H9 (cell line): ENCODE measurements around the gene DENND4B. TPM values are rescaled to one million over a fixed set of nuclear protein-coding genes. Genes with fewer than 3 reads are reported as not detected.

ENCODE experiments used
- DNase-seq: peaks from one replicate; pipeline ENCODE4 v3.0.0-alpha.2; 2017
- H2AFZ ChIP-seq: one replicate; pipeline ENCODE4 v1.6.1; 2013; ENCODE audit warnings: mild to moderate bottlenecking, low read length, control low read depth, moderate library complexity
- H2AK5ac ChIP-seq: 2 replicates; pipeline ENCODE4 v1.6.1; 2013; ENCODE audit warnings: low read length, control low read depth, mixed read lengths; ENCODE audit not compliant: insufficient read length
- H2BK120ac ChIP-seq: one replicate; pipeline ENCODE4 v1.6.1; 2013; ENCODE audit warnings: low read depth, mild to moderate bottlenecking, low read length, control low read depth, inconsistent platforms; ENCODE audit not compliant: poor library complexity, severe bottlenecking
- H2BK12ac ChIP-seq: 2 replicates; pipeline ENCODE4 v1.6.1; 2013; ENCODE audit warnings: low read length, control low read depth, mixed read lengths, low read depth; ENCODE audit not compliant: insufficient read length
- H2BK15ac ChIP-seq: 2 replicates; pipeline ENCODE4 v1.6.1; 2013; ENCODE audit warnings: low read depth, low read length, control low read depth
- H2BK20ac ChIP-seq: one replicate; pipeline ENCODE4 v1.6.1; 2013; ENCODE audit warnings: low read depth, mild to moderate bottlenecking, low read length, control low read depth, inconsistent platforms; ENCODE audit not compliant: poor library complexity, severe bottlenecking
- H2BK5ac ChIP-seq: 2 replicates; pipeline ENCODE4 v1.6.1; 2013; ENCODE audit warnings: low read length, control low read depth, mixed read lengths; ENCODE audit not compliant: insufficient read length
- H3K14ac ChIP-seq: 2 replicates; pipeline ENCODE4 v1.6.1; 2013; ENCODE audit warnings: low read length, control low read depth; ENCODE audit not compliant: insufficient read depth
- H3K18ac ChIP-seq: 2 replicates; pipeline ENCODE4 v1.6.1; 2013; ENCODE audit warnings: low read depth, mild to moderate bottlenecking, mixed read lengths, low read length, control low read depth; ENCODE audit not compliant: insufficient read length
- H3K23ac ChIP-seq: 2 replicates; pipeline ENCODE4 v1.6.1; 2013; ENCODE audit warnings: low read length, control low read depth, mixed read lengths, low read depth; ENCODE audit not compliant: insufficient read length
- H3K23me2 ChIP-seq: 2 replicates; pipeline ENCODE4 v1.6.1; 2013; ENCODE audit warnings: low read depth, mild to moderate bottlenecking, mixed read lengths, low read length, control low read depth; ENCODE audit not compliant: insufficient read length, poor library complexity, severe bottlenecking
- H3K27ac ChIP-seq: 2 replicates; pipeline ENCODE4 v1.5.1; 2013; ENCODE audit warnings: low read length, control low read depth, mixed read lengths, low read depth; ENCODE audit not compliant: insufficient read length
- H3K27me3 ChIP-seq: 2 replicates; pipeline ENCODE4 v1.6.1; 2013; ENCODE audit warnings: low read length, control low read depth, inconsistent platforms; ENCODE audit not compliant: insufficient read depth
- H3K4ac ChIP-seq: 2 replicates; pipeline ENCODE4 v1.6.1; 2013; ENCODE audit warnings: low read depth, mild to moderate bottlenecking, control low read depth, inconsistent platforms, low read length, moderate library complexity
- H3K4me1 ChIP-seq: 2 replicates; pipeline ENCODE4 v1.6.1; 2013; ENCODE audit warnings: low read length, control low read depth, inconsistent platforms; ENCODE audit not compliant: insufficient read depth
- H3K4me2 ChIP-seq: 2 replicates; pipeline ENCODE4 v1.6.1; 2013; ENCODE audit warnings: low read length, control low read depth, mixed read lengths; ENCODE audit not compliant: insufficient read length, insufficient read depth
- H3K56ac ChIP-seq: 2 replicates; pipeline ENCODE4 v1.6.1; 2013; ENCODE audit warnings: low read depth, mild to moderate bottlenecking, mixed read lengths, low read length, control low read depth; ENCODE audit not compliant: insufficient read length
- H3K79me1 ChIP-seq: 2 replicates; pipeline ENCODE4 v1.6.1; 2013; ENCODE audit warnings: low read depth, mild to moderate bottlenecking, moderate library complexity, low read length, control low read depth, inconsistent platforms; ENCODE audit not compliant: insufficient read depth, poor library complexity, severe bottlenecking
- H3K79me2 ChIP-seq: 2 replicates; pipeline ENCODE4 v1.6.1; 2013; ENCODE audit warnings: low read length, control low read depth, inconsistent platforms; ENCODE audit not compliant: insufficient read depth
- H3K9ac ChIP-seq: 2 replicates; pipeline ENCODE4 v1.6.1; 2013; ENCODE audit warnings: low read length, control low read depth, mixed read lengths; ENCODE audit not compliant: insufficient read length; ENCODE audit errors: extremely low read depth
- H3K9me3 ChIP-seq: one replicate; pipeline ENCODE4 v1.6.1; 2013; ENCODE audit warnings: low read depth, low read length, inconsistent platforms; ENCODE audit not compliant: control insufficient read depth
- H3T11ph ChIP-seq: one replicate; pipeline ENCODE4 v1.6.1; 2013; ENCODE audit warnings: mild to moderate bottlenecking, low read length, control low read depth, inconsistent platforms
- H4K20me1 ChIP-seq: one replicate; pipeline ENCODE4 v1.6.1; 2013; ENCODE audit not compliant: control insufficient read depth, insufficient read length, insufficient read depth
- H4K5ac ChIP-seq: 2 replicates; pipeline ENCODE4 v1.6.1; 2013; ENCODE audit warnings: low read depth, mild to moderate bottlenecking, mixed read lengths, low read length, control low read depth; ENCODE audit not compliant: insufficient read length
- H4K8ac ChIP-seq: replicated peaks from 2 replicates; pipeline ENCODE4 v1.6.1; 2013; ENCODE audit warnings: low read length, control low read depth, mixed read lengths, low read depth; ENCODE audit not compliant: insufficient read length
- H4K91ac ChIP-seq: 2 replicates; pipeline ENCODE4 v1.6.1; 2013; ENCODE audit warnings: low read depth, mild to moderate bottlenecking, moderate library complexity, mixed read lengths, low read length, control low read depth; ENCODE audit not compliant: insufficient read length
- H3K27ac Mint-ChIP-seq, 3 experiments: 2 replicates in 2 of 3; 3 replicates in 1 of 3; pipeline ENCODE4 v1.8.0; 2020 to 2021; ENCODE audit warnings: mixed read lengths in 3 of 3, mild to moderate bottlenecking in 1 of 3, moderate library complexity in 1 of 3
- H3K27me3 Mint-ChIP-seq: 2 replicates; pipeline ENCODE4 v1.8.0; 2021; ENCODE audit warnings: low read depth, mild to moderate bottlenecking, moderate library complexity, mixed read lengths
- H3K36me3 Mint-ChIP-seq, 3 experiments: 2 replicates in 2 of 3; 3 replicates in 1 of 3; pipeline ENCODE4 v1.8.0; 2020 to 2021; ENCODE audit warnings: low read depth in 3 of 3, mixed read lengths in 3 of 3; ENCODE audit not compliant: insufficient read depth in 1 of 3
- H3K4me1 Mint-ChIP-seq, 2 experiments: 2 replicates each; pipeline ENCODE4 v1.8.0; 2020; ENCODE audit warnings: mixed read lengths in 2 of 2
- H3K4me3 Mint-ChIP-seq, 2 experiments: 2 replicates in 1 of 2; 3 replicates in 1 of 2; pipeline ENCODE4 v1.8.0; 2020 to 2021; ENCODE audit warnings: mild to moderate bottlenecking in 2 of 2, mixed read lengths in 2 of 2, moderate library complexity in 1 of 2
- H3K9me3 Mint-ChIP-seq, 2 experiments: 2 replicates in 1 of 2; 3 replicates in 1 of 2; pipeline ENCODE4 v1.8.0; 2020; ENCODE audit warnings: mild to moderate bottlenecking in 2 of 2, mixed read lengths in 2 of 2, moderate library complexity in 1 of 2
- CTCF ChIP-seq: fragments of 200-600 bp; sonication (generic); conservative IDR thresholded peaks from 3 replicates; pipeline ENCODE4 v1.8.0; 2021; ENCODE audit warnings: antibody characterized with exemption, mild to moderate bottlenecking
- WGBS: extraction: QIAGEN DNeasy Blood & Tissue Kit; methylation state at CpG from one replicate; pipeline ENCODE4 v1.1.7; 2013; ENCODE audit warnings: missing lambda C conversion rate, low lambda C conversion rate, mixed read lengths; ENCODE audit not compliant: insufficient read length; ENCODE audit errors: extremely low coverage; 5-methylcytosine and 5-hydroxymethylcytosine counted together
- total RNA-seq: library from RNA; stranded (reverse); gene quantifications from 2 replicates; pipeline ENCODE4 v1.2.1, GENCODE V29; 2021

DENND4B gene
- total RNA-seq, 1 experiment from 2014 or later: 84.6 TPM

DNA sequence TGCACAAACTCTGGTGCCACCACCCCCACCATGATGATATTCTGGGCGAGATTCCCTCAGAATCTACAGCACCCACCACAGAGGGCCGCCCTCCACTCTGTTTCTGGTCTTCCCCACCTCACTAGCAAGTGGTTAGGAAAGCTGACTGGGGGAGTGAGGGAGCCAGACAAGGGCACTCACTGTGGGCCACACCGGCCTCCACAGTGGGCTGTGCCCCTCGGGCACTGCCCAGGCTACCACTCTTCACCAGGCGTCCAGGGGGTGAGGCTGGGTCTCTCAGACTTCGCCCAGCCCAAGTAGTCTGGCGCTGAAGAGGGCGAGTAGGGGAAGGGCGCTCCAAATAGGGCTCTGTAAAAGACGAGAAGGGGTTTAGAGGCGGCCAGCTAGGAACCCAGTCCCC is 12.6 kb downstream of the DENND4B start:
- Histone ChIP-seq H3K79me1 (no peaks in the 10 kb centered on the region), H4K8ac (no peak overlapping the region), H4K91ac (no peak overlapping the region), H2BK120ac (no peak overlapping the region), H3K14ac (no peak overlapping the region), H3K79me2 (no peaks in the 10 kb centered on the region), H2AFZ (no peak overlapping the region), H3K4me2 (no peak overlapping the region), H4K20me1 (peaks cover 3% of the 10 kb centered on the region), H3K9ac (no peak overlapping the region), H2BK5ac (no peak overlapping the region), H3K56ac (no peak overlapping the region), H3K27me3 (no peaks in the 10 kb centered on the region), H4K5ac (no peak overlapping the region), H3K23ac (no peak overlapping the region), H3K18ac (no peak overlapping the region), H2BK12ac (no peak overlapping the region), H2BK20ac (no peak overlapping the region), H2AK5ac (no peak overlapping the region), H3T11ph (no peak overlapping the region), H3K27ac (no peak overlapping the region), H3K23me2 (no peaks in the 10 kb centered on the region), H2BK15ac (no peak overlapping the region), H3K4ac (no peak overlapping the region), H3K4me1 (no peaks in the 10 kb centered on the region), H3K9me3 (no peaks in the 10 kb centered on the region)
- no peak overlapping the region; a peak in 1 of 7 replicates for H3K27ac Mint-ChIP-seq
- H3K36me3 Mint-ChIP-seq: peaks cover 44 to 76% (median 69%) of the 10 kb centered on the region in 3 experiments
- WGBS: no CpG with 5 or more reads among the region's 11 CpGs
- no peaks in the 10 kb centered on the region for H3K4me1 Mint-ChIP-seq
- TF ChIP-seq CTCF: no peak
- H3K27me3 Mint-ChIP-seq: no peaks in the 10 kb centered on the region
- no peak overlapping the region; a peak in 1 of 5 replicates for H3K4me3 Mint-ChIP-seq
- H3K9me3 Mint-ChIP-seq: no peaks in the 10 kb centered on the region
- DNase-seq: no peak
